Transverse colon (tissue), 3 donors: Measurements from ENCODE around the gene UBA52.

Experiments
- CTCF ChIP-seq, 5 experiments: fragments of 200-600 bp in 3 of 5; fragments of 450-650 bp in 2 of 5; sonication (generic) in 3 of 5; IDR thresholded peaks; 1 replicate in 2 of 5; 2 replicates in 3 of 5; pipeline ENCODE4 v1.5.1; 2016 to 2017; ENCODE audit warnings: antibody characterized with exemption in 5 of 5, inconsistent platforms in 3 of 5, mild to moderate bottlenecking in 2 of 5, moderate library complexity in 1 of 5
- POLR2A ChIP-seq: fragments of 450-650 bp; IDR thresholded peaks from one replicate; pipeline ENCODE4 v1.6.1; 2016; ENCODE audit warnings: antibody characterized with exemption, mild to moderate bottlenecking, moderate library complexity

GRCh38 chr19:18620902-18621301 lies 49.2 kb downstream of the UBA52 start:
- TF ChIP-seq CTCF (IDR thresholded peaks at IDR 0.05) = no peak
- TF ChIP-seq POLR2A = no peak
